Stomach smooth muscle (tissue), 2 donors: ENCODE data around the gene OR2AE1.

Source experiments
- H3K27ac ChIP-seq: one replicate; pipeline ENCODE4 v1.7.0; 2013; ENCODE audit warnings: mild to moderate bottlenecking, low read length, inconsistent platforms
- H3K27me3 ChIP-seq, 2 donors: one replicate each; pipeline ENCODE4 v1.7.0; 2013; ENCODE audit warnings: low read length in 2 of 2; ENCODE audit not compliant: insufficient read depth in 2 of 2, control insufficient read depth in 1 of 2
- H3K36me3 ChIP-seq, 2 donors: one replicate each; pipeline ENCODE4 v1.7.0; 2013; ENCODE audit warnings: low read length in 2 of 2; ENCODE audit not compliant: control insufficient read depth in 2 of 2, insufficient read depth in 2 of 2
- H3K4me1 ChIP-seq: one replicate; pipeline ENCODE4 v1.7.0; 2013; ENCODE audit warnings: low read length; ENCODE audit not compliant: control insufficient read depth, insufficient read depth
- H3K4me3 ChIP-seq, 2 donors: one replicate each; pipeline ENCODE4 v1.7.0; 2013; ENCODE audit warnings: low read length in 2 of 2
- H3K9ac ChIP-seq, 2 donors: one replicate each; pipeline ENCODE4 v1.7.0; 2013; ENCODE audit warnings: low read length in 2 of 2, mild to moderate bottlenecking in 1 of 2
- H3K9me3 ChIP-seq, 2 donors: one replicate each; pipeline ENCODE4 v1.7.0; 2013; ENCODE audit warnings: low read length in 2 of 2; ENCODE audit not compliant: control insufficient read depth in 2 of 2
- donor health status: healthy.
- donor health status: Pancreatic carcinoma.

OR2AE1 gene

GRCh38 chr7:99834382-99834781, 42.5 kb downstream of the OR2AE1 start:
- H3K4me3 ChIP-seq: no peak overlapping the region

GRCh38 chr7:99833289-99833877, 43.5 kb downstream of the OR2AE1 start:
- H3K9ac ChIP-seq: no peak overlapping the region
- H3K9me3 ChIP-seq: no peaks in the 10 kb centered on the region
- no peaks in the 10 kb centered on the region for H3K27me3 ChIP-seq
- H3K4me3 ChIP-seq: no peak overlapping the region
- no peaks in the 10 kb centered on the region for H3K36me3 ChIP-seq
- no peaks in the 10 kb centered on the region for H3K4me1 ChIP-seq
- H3K27ac ChIP-seq: no peak overlapping the region

More at GRCh38 chr7:99834382-99834781, 42.5 kb downstream of the OR2AE1 start:
- H3K9me3 ChIP-seq: no peaks in the 10 kb centered on the region
- H3K9ac ChIP-seq: no peak overlapping the region
- no peak overlapping the region for H3K27ac ChIP-seq
- H3K27me3 ChIP-seq: no peaks in the 10 kb centered on the region
- H3K36me3 ChIP-seq: no peaks in the 10 kb centered on the region
- H3K4me1 ChIP-seq: no peaks in the 10 kb centered on the region

GRCh38 chr7:99831595-99831994, 45.2 kb downstream of the OR2AE1 start:
- no peaks in the 10 kb centered on the region for H3K4me1 ChIP-seq

GRCh38 chr7:99829524-99830160, 47.2 kb downstream of the OR2AE1 start:
- Histone ChIP-seq H3K27ac (no peak overlapping the region), H3K4me3 (no peak overlapping the region), H3K9ac (no peak overlapping the region), H3K4me1 (no peaks in the 10 kb centered on the region), H3K9me3 (no peaks in the 10 kb centered on the region), H3K36me3 (no peaks in the 10 kb centered on the region), H3K27me3 (peaks cover 0 to 4% of the 10 kb centered on the region in 2 donors)

More at GRCh38 chr7:99831595-99831994, 45.2 kb downstream of the OR2AE1 start:
- H3K4me3 ChIP-seq: no peak overlapping the region
- H3K27me3 ChIP-seq: peaks cover 0 to 2% of the 10 kb centered on the region in 2 donors
- no peaks in the 10 kb centered on the region for H3K36me3 ChIP-seq
- no peak overlapping the region for H3K27ac ChIP-seq
- no peak overlapping the region for H3K9ac ChIP-seq
- no peaks in the 10 kb centered on the region for H3K9me3 ChIP-seq

- Histone ChIP-seq H3K9me3 (no peaks in the 10 kb centered on the region), H3K27me3 (peaks cover 0 to 4% of the 10 kb centered on the region in 2 donors), H3K9ac (no peak overlapping the region), H3K27ac (no peak overlapping the region), H3K36me3 (no peaks in the 10 kb centered on the region), H3K4me3 (no peak overlapping the region), H3K4me1 (no peaks in the 10 kb centered on the region)
These were observed 48.0 kb downstream of the OR2AE1 start for GRCh38 chr7:99828811-99829210.

GRCh38 chr7:99827040-99827778, 49.6 kb downstream of the OR2AE1 start:
- no peak overlapping the region for H3K4me3 ChIP-seq
- H3K27me3 ChIP-seq: peaks cover 0 to 6% of the 10 kb centered on the region in 2 donors
- no peak overlapping the region for H3K27ac ChIP-seq
- H3K36me3 ChIP-seq: no peaks in the 10 kb centered on the region
- H3K4me1 ChIP-seq: no peaks in the 10 kb centered on the region
- no peak overlapping the region for H3K9ac ChIP-seq
- no peaks in the 10 kb centered on the region for H3K9me3 ChIP-seq
